ENCODE data around the gene DMD.

- TF ChIP-seq, protein P1, sequence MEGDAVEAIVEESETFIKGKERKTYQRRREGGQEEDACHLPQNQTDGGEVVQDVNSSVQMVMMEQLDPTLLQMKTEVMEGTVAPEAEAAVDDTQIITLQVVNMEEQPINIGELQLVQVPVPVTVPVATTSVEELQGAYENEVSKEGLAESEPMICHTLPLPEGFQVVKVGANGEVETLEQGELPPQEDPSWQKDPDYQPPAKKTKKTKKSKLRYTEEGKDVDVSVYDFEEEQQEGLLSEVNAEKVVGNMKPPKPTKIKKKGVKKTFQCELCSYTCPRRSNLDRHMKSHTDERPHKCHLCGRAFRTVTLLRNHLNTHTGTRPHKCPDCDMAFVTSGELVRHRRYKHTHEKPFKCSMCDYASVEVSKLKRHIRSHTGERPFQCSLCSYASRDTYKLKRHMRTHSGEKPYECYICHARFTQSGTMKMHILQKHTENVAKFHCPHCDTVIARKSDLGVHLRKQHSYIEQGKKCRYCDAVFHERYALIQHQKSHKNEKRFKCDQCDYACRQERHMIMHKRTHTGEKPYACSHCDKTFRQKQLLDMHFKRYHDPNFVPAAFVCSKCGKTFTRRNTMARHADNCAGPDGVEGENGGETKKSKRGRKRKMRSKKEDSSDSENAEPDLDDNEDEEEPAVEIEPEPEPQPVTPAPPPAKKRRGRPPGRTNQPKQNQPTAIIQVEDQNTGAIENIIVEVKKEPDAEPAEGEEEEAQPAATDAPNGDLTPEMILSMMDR (IDR thresholded peaks at IDR 0.05; ENCODE audit: poor library complexity, severe bottlenecking), result no peak
- no peak for TF ChIP-seq TAF1 (IDR thresholded peaks at IDR 0.05; ENCODE audit: low read depth)
Measured at GRCh38 chrX:32896088-32896487, 315.3 kb downstream of the DMD start.
